K562 (cell line): Measurements from ENCODE around the gene MLX. TPM values are rescaled to one million over a fixed set of nuclear protein-coding genes. Genes with fewer than 3 reads are reported as not detected.
A peak's percentile ranks its signal among the peaks of the same experiment; 100 is the strongest.

Source experiments
- C11orf30 ChIP-seq: fragments of 450-650 bp; IDR thresholded peaks from 2 replicates; pipeline ENCODE4 v1.6.1; 2016; ENCODE audit warnings: low read depth, mild to moderate bottlenecking
- GATAD2A ChIP-seq: fragments of 450-650 bp; IDR thresholded peaks from 2 replicates; pipeline ENCODE4 v1.6.1; 2017
- HEY1 ChIP-seq: fragments of 250-450 bp; sonication (Bioruptor Pico); IDR thresholded peaks from 2 replicates; pipeline ENCODE4 v1.5.0; 2020; ENCODE audit warnings: mild to moderate bottlenecking, moderate library complexity, borderline replicate concordance
- ILF3 ChIP-seq: fragments of 450-650 bp; IDR thresholded peaks from 2 replicates; pipeline ENCODE4 v1.6.1; 2018; ENCODE audit warnings: antibody characterized with exemption, mild to moderate bottlenecking, moderate library complexity, borderline replicate concordance
- KLF13 ChIP-seq: fragments of 450-650 bp; IDR thresholded peaks from 2 replicates; pipeline ENCODE4 v1.6.1; 2016; ENCODE audit warnings: missing genetic modification characterization, low read depth, mild to moderate bottlenecking, missing compliant biosample characterization, moderate library complexity, borderline replicate concordance
- NFXL1 ChIP-seq: fragments of 450-650 bp; formaldehyde crosslinking; IDR thresholded peaks from 2 replicates; pipeline ENCODE4 v1.4.0; 2021; ENCODE audit warnings: mild to moderate bottlenecking
- PATZ1 ChIP-seq: fragments of 250-450 bp; sonication (Bioruptor Pico); IDR thresholded peaks from 2 replicates; pipeline ENCODE4 v1.5.0; 2020; ENCODE audit warnings: mild to moderate bottlenecking, borderline replicate concordance
- PCBP1 ChIP-seq: fragments of 200-400 bp; formaldehyde crosslinking; IDR thresholded peaks from 2 replicates; pipeline ENCODE4 v1.6.1; 2018; ENCODE audit warnings: mild to moderate bottlenecking, low read depth, low read length; ENCODE audit not compliant: poor library complexity, severe bottlenecking
- PHF21A ChIP-seq: fragments of 450-650 bp; IDR thresholded peaks from 2 replicates; pipeline ENCODE4 v1.6.1; 2017; ENCODE audit warnings: low read depth, borderline replicate concordance
- PML ChIP-seq: IDR thresholded peaks from 2 replicates; pipeline ENCODE4 v1.6.1; 2012; ENCODE audit warnings: low read length, inconsistent platforms
- PPARD ChIP-seq: fragments of 250-450 bp; sonication (Bioruptor Pico); IDR thresholded peaks from 2 replicates; pipeline ENCODE4 v1.8.0; 2022; ENCODE audit warnings: inconsistent platforms, mild to moderate bottlenecking, moderate library complexity
- ZFP30 ChIP-seq: fragments of 250-450 bp; sonication (Bioruptor Pico); IDR thresholded peaks from 2 replicates; pipeline ENCODE4 v1.8.0; 2022; ENCODE audit warnings: moderate library complexity, mild to moderate bottlenecking, inconsistent platforms, borderline replicate concordance
- ZNF318 ChIP-seq, 2 experiments: fragments of 450-650 bp; IDR thresholded peaks; 2 replicates each; pipeline ENCODE4 v1.6.1; 2016; ENCODE audit warnings: mild to moderate bottlenecking in 2 of 2, borderline replicate concordance in 1 of 2, low read depth in 1 of 2, moderate library complexity in 1 of 2
- polyA plus RNA-seq, 8 experiments: library from polyadenylated mRNA; depleted of rRNA in 4 of 8; stranded (reverse) in 5 of 8; unstranded in 3 of 8; fragments of >200 nt; fragmentation: Nextera tagmentation in 2 of 8; fragmentation: Illumina TruSeq in 1 of 8; extraction: Ambion mirVana in 2 of 8; extraction: Trizol in 1 of 8; gene quantifications; 2 replicates each; pipeline versions ENCODE4 v1.2.1 to v1.2.3, GENCODE V29; 2011 to 2014; ENCODE audit warnings: inconsistent platforms in 1 of 8, missing spikeins in 1 of 8
- total RNA-seq, 7 experiments: library from RNA; depleted of rRNA in 6 of 7; stranded (reverse); fragments of >200 nt in 6 of 7; fragmentation: Illumina TruSeq in 2 of 7; extraction: Trizol in 2 of 7; gene quantifications; 2 replicates each; pipeline versions ENCODE4 v1.2.1 to v1.2.3, GENCODE V29; 2011 to 2021; ENCODE audit warnings: low replicate concordance in 1 of 7
- TF ChIP-seq, protein P1 (sequence below): fragments of 450-650 bp; IDR thresholded peaks from 2 replicates; pipeline ENCODE4 v1.7.0; 2016; ENCODE audit warnings: borderline replicate concordance
- TF ChIP-seq, protein P2 (sequence below): IDR thresholded peaks from 3 replicates; pipeline ENCODE4 v1.6.1; 2011; ENCODE audit warnings: borderline replicate concordance, mild to moderate bottlenecking; ENCODE audit not compliant: insufficient read length, insufficient read depth

Gene MLX
- total and polyA plus RNA-seq, 9 of the 15 experiments (the other 6 are each of a cell fraction or from before 2014, with no cell fraction given) = 42.9 to 100 (median 58.9) TPM

DNA sequence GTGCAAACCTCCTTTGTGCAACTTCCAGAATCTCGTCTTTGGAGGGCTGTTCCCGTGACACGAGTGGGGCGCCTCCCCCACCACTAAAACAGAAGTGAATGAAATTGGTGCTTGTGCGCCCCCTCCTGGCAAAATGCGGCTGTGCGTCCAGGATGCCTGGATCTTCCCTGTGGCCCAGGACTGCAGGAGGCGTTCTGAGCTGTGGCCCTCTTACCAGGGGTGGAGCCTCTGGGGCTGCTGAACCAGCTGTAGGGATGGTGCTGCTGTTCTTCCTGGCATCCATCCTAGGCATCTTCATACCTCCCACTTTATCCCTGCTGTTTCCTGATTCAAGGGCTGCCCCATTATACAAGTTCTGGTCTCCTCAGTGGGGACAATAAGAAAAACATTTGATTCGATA lies 49.4 kb upstream of the MLX start (continued):
- TF ChIP-seq ZNF318 (IDR thresholded peaks at IDR 0.05; ENCODE audit: borderline replicate concordance in 1 of 2, low read depth in 1 of 2) (no peak), PHF21A (no peak), PCBP1 (no peak), KLF13 (tag) (no peak), PPARD (CRISPR knock-in tag) (no peak), PATZ1 (CRISPR knock-in tag) (no peak), C11orf30 (no peak), GATAD2A (0 out of 2 replicates have a peak, but pooled peaks have one; percentile 51), NFXL1 (CRISPR knock-in tag) (no peak), ZFP30 (CRISPR knock-in tag) (no peak), ILF3 (no peak), HEY1 (CRISPR knock-in tag) (no peak), PML (peak; percentile 52; the same call in 1 of the 2 replicates)
- TF ChIP-seq, protein P1, sequence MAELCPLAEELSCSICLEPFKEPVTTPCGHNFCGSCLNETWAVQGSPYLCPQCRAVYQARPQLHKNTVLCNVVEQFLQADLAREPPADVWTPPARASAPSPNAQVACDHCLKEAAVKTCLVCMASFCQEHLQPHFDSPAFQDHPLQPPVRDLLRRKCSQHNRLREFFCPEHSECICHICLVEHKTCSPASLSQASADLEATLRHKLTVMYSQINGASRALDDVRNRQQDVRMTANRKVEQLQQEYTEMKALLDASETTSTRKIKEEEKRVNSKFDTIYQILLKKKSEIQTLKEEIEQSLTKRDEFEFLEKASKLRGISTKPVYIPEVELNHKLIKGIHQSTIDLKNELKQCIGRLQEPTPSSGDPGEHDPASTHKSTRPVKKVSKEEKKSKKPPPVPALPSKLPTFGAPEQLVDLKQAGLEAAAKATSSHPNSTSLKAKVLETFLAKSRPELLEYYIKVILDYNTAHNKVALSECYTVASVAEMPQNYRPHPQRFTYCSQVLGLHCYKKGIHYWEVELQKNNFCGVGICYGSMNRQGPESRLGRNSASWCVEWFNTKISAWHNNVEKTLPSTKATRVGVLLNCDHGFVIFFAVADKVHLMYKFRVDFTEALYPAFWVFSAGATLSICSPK = no peak
- TF ChIP-seq, protein P2, sequence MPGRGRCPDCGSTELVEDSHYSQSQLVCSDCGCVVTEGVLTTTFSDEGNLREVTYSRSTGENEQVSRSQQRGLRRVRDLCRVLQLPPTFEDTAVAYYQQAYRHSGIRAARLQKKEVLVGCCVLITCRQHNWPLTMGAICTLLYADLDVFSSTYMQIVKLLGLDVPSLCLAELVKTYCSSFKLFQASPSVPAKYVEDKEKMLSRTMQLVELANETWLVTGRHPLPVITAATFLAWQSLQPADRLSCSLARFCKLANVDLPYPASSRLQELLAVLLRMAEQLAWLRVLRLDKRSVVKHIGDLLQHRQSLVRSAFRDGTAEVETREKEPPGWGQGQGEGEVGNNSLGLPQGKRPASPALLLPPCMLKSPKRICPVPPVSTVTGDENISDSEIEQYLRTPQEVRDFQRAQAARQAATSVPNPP = no peak
